ENCODE data around the gene SERPINA7. TPM values are rescaled to one million over a fixed set of nuclear protein-coding genes. Genes with fewer than 3 reads are reported as not detected.
A peak's percentile ranks its signal among the peaks of the same experiment; 100 is the strongest.

The SERPINA7 gene, protein sequence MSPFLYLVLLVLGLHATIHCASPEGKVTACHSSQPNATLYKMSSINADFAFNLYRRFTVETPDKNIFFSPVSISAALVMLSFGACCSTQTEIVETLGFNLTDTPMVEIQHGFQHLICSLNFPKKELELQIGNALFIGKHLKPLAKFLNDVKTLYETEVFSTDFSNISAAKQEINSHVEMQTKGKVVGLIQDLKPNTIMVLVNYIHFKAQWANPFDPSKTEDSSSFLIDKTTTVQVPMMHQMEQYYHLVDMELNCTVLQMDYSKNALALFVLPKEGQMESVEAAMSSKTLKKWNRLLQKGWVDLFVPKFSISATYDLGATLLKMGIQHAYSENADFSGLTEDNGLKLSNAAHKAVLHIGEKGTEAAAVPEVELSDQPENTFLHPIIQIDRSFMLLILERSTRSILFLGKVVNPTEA
- 0.48 TPM for polyA plus RNA-seq
- long read RNA-seq, donor 1, partial matches to known transcripts = 0 of 1 reads
- long read RNA-seq, donor 1, other reads (novel, unspliced or antisense) = 0 of 1 reads
- long read RNA-seq, donor 2, partial matches to known transcripts = 0 of 2 reads
- long read RNA-seq, donor 2, other reads (novel, unspliced or antisense) = 0 of 2 reads
- long read RNA-seq, donor 3 = 0 reads
- long read RNA-seq, donor 4 = 0 reads
- long read RNA-seq, donor 5 = 0 reads
- long read RNA-seq, donor 6 = 0 reads
- long read RNA-seq, donor 7, partial matches to known transcripts = 0 of 1 reads
- long read RNA-seq, donor 7, other reads (novel, unspliced or antisense) = 0 of 1 reads
- long read RNA-seq, donor 8, partial matches to known transcripts = 0 of 1 reads
- long read RNA-seq, donor 8, other reads (novel, unspliced or antisense) = 0 of 1 reads
- long read RNA-seq, donor 9, partial matches to known transcripts = 0 of 1 reads
- long read RNA-seq, donor 9, other reads (novel, unspliced or antisense) = 0 of 1 reads
- long read RNA-seq, donor 10 = 0 reads
- long read RNA-seq, donor 11 = 0 reads

DNA sequence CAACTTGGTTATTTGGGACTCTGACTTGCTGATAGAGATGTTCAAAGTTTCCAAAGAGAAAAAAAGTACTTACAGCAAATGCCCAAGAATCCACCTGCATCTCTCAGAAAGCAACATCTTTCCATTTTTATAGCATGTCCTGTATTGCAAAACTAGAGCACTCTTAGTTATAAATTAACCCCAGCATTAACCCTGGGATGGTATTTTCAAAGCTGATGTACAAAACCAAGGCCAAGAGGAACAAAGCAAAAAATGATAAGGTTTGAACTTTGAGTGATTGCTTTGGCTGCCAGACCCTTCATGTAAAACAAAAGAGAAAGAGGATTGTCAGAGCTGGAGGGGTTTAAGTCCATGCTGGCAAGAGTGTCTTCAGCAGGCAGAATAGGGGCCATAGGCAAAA is at the start of gene SERPINA7:
TSS of gene SERPINA7 (minus strand) at position 103 of the 400 bp plus-strand sequence. CDS start 1,669 bp downstream, outside the sequence.
- peak; percentile 28 to 74 for DNase-seq
- no peak within 1 kb of the TSS for H3K4me3 ChIP-seq (ENCODE audit: low read length)

DNA sequence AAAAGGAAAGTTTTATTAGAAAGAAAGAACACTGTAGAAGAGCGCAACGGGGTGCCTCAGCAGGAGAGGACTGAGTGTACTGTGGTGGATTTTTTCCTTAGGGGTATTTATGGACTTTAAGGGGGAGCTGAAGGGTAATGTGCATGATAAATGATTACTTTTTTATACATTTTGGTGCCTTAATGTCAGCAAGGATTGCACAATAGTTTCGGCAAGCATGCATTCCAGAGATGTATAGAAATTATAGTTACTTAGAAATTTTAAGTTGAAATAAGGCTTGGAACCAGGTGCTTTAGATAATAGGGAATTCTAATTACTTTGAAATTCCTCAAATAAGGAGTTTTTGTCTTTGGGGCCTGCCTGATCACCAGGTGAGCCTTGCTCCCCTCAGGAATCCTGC is 30.5 kb upstream of the SERPINA7 start:
- Histone ChIP-seq H3K4me1 (ENCODE audit: control insufficient read depth, insufficient read depth, low read length) (no peaks in the 10 kb centered on the region), H3K4me3 (ENCODE audit: low read length) (no peak overlapping the region), H3K27ac (ENCODE audit: low read length) (no peak overlapping the region), H3K9me3 (ENCODE audit: control insufficient read depth, low read depth, low read length) (no peaks in the 10 kb centered on the region), H3K36me3 (ENCODE audit: control insufficient read depth, insufficient read depth, low read length) (no peaks in the 10 kb centered on the region), H3K27me3 (ENCODE audit: control insufficient read depth, insufficient read depth, low read length) (no peaks in the 10 kb centered on the region)
- no peak for DNase-seq
- WGBS (ENCODE audit: insufficient coverage, low lambda C conversion rate) = no CpG with 5 or more reads among the region's 3 CpGs

More for the DNA sequence above, at the start of gene SERPINA7:
- Histone ChIP-seq H3K27ac (ENCODE audit: low read length) (peak within 1 kb of the TSS; percentile 42), H3K9me3 (ENCODE audit: control insufficient read depth, low read depth, low read length) (no peaks in the 10 kb centered on the region), H3K27me3 (ENCODE audit: control insufficient read depth, insufficient read depth, low read length) (no peaks in the 10 kb centered on the region), H3K4me1 (ENCODE audit: control insufficient read depth, insufficient read depth, low read length) (peaks cover 15% of the 10 kb centered on the region), H3K36me3 (ENCODE audit: control insufficient read depth, insufficient read depth, low read length) (no peaks in the 10 kb centered on the region)

DNA sequence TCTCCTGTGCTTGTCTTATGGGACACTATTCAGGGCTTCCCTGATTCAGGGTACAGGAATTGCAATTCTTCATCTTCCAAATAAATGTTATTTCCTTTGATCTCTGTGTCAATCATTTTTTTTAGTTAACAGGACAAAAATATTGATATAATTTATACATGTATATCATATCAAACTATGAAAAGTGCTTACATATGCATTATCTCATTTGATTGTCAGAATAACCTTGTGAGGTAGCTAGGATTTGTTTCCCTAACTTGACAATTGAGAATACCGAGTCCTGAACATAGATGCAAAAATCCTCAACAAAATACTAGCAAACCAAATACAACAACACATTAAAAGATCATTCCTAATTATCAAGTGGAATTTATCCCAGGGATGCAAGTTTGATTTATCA is 11.5 kb upstream of the SERPINA7 start:
- Histone ChIP-seq H3K27ac (ENCODE audit: low read length) (no peak overlapping the region), H3K4me3 (ENCODE audit: low read length) (no peak overlapping the region), H3K4me1 (ENCODE audit: control insufficient read depth, insufficient read depth, low read length) (no peaks in the 10 kb centered on the region), H3K36me3 (ENCODE audit: control insufficient read depth, insufficient read depth, low read length) (no peaks in the 10 kb centered on the region), H3K9me3 (ENCODE audit: control insufficient read depth, low read depth, low read length) (no peaks in the 10 kb centered on the region), H3K27me3 (ENCODE audit: control insufficient read depth, insufficient read depth, low read length) (no peaks in the 10 kb centered on the region)
- no CpG with 5 or more reads among the region's 1 CpG for WGBS (ENCODE audit: insufficient coverage, low lambda C conversion rate)
- no peak for DNase-seq

DNA sequence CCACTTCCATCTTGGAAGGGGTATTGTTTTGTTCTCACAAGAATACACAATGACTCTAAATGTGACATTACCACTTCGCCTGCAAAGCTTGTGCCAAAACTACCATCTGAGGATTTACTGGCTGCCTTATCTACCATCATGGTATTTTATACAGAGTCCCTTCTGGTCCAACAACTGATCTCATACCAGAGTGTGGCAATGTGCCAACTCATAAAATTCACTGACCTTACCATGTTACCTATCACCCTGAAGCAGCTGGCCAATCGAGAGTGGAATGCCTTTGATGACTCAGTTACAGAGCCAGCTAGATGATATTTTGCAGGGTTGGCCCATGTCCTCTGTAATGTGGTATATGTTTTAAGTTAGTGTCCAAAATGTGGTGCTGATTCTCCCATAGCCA is 3.8 kb upstream of the SERPINA7 start:
- H3K4me1 ChIP-seq (ENCODE audit: control insufficient read depth, insufficient read depth, low read length) = peaks cover 15% of the 10 kb centered on the region

DNA sequence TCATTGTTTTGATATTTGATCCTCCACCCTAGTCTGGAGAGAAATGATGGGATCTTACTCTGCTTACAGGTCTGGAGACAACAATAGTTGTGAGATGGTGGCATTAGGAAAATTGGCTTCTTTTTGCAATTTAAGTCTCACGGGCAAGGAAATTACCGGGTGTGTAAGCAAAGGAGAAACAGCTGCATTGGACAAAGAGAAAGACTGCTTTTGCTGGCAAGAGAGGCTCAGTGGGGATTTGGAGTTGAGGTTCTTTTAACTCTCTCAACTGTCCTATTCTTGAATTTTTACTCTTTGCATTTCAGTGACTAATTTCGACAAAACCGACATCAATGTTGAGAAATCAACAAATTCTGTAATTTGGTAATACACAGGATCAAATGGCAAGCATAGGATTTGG is 2.3 kb upstream of the SERPINA7 start:
- Histone ChIP-seq H3K36me3 (ENCODE audit: control insufficient read depth, insufficient read depth, low read length) (no peaks in the 10 kb centered on the region), H3K4me1 (ENCODE audit: control insufficient read depth, insufficient read depth, low read length) (peaks cover 15% of the 10 kb centered on the region), H3K27me3 (ENCODE audit: control insufficient read depth, insufficient read depth, low read length) (no peaks in the 10 kb centered on the region), H3K27ac (ENCODE audit: low read length) (no peak overlapping the region), H3K4me3 (ENCODE audit: low read length) (no peak overlapping the region), H3K9me3 (ENCODE audit: control insufficient read depth, low read depth, low read length) (no peaks in the 10 kb centered on the region)
- no peak for DNase-seq
- WGBS (ENCODE audit: insufficient coverage, low lambda C conversion rate) = no CpG with 5 or more reads among the region's 4 CpGs

More for the DNA sequence above, 3.8 kb upstream of the SERPINA7 start:
- Histone ChIP-seq H3K4me3 (ENCODE audit: low read length) (no peak overlapping the region), H3K36me3 (ENCODE audit: control insufficient read depth, insufficient read depth, low read length) (no peaks in the 10 kb centered on the region), H3K27me3 (ENCODE audit: control insufficient read depth, insufficient read depth, low read length) (no peaks in the 10 kb centered on the region), H3K27ac (ENCODE audit: low read length) (no peak overlapping the region), H3K9me3 (ENCODE audit: control insufficient read depth, low read depth, low read length) (no peaks in the 10 kb centered on the region)
- WGBS (ENCODE audit: insufficient coverage, low lambda C conversion rate) = no CpG with 5 or more reads among the region's 2 CpGs
- DNase-seq = no peak

DNA sequence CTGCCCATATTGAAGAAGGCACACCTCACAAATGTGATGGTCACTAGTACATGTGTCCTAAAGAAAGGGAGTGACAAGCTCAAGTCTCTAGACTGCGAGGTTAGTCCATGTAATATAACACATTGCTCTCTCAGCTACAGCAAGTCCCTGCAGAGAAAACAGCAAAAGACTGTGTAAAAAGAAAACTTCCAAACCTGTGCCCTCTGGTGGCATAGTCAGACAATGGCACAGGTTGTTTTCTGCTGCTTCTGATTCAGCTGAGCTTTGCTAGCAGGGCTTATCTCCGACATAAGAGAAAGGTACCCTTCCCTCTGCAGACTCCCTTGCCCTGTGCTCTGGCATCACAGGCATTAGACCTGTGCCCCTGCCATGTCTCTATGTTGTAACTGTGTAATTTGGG is 1.4 kb upstream of the SERPINA7 start:
- Histone ChIP-seq H3K4me3 (ENCODE audit: low read length) (no peak overlapping the region), H3K9me3 (ENCODE audit: control insufficient read depth, low read depth, low read length) (no peaks in the 10 kb centered on the region), H3K27ac (ENCODE audit: low read length) (peak overlapping the region; percentile 42), H3K36me3 (ENCODE audit: control insufficient read depth, insufficient read depth, low read length) (no peaks in the 10 kb centered on the region), H3K27me3 (ENCODE audit: control insufficient read depth, insufficient read depth, low read length) (no peaks in the 10 kb centered on the region), H3K4me1 (ENCODE audit: control insufficient read depth, insufficient read depth, low read length) (peaks cover 15% of the 10 kb centered on the region)
- WGBS (ENCODE audit: insufficient coverage, low lambda C conversion rate) = no CpG with 5 or more reads among the region's 2 CpGs
- DNase-seq = peak in 1 of 2 donors; percentile 27

DNA sequence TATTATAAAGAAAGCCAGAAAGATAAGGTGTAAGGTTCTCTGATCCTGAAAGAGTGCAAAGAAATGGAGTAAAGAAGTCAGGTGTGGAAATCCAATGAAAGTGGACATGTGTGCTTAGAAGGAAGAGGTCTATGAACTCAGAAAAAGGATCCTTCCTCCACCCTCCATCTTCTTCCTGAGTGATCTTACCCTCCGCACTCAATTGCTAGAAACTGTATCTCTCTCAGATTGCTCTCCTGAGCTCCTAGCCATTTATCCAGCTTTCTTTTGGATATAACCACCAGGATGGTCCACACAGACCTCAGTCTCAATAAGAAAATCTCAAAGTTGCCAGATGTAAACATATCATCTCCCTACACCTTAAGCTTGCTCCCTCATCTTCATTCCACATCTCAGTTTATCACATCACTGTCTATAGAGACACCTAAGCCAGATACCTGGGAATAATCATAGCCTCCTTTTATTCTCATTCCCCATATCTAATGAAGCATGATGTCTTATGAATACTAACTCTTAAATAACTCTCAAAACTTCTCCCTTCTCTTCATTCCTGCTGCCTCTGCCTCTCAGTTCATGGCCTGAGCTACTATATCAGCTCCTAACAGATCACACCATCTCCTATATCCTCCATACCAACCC is 573 bp downstream of the SERPINA7 start:
- Histone ChIP-seq H3K9me3 (ENCODE audit: control insufficient read depth, low read depth, low read length) (no peaks in the 10 kb centered on the region), H3K36me3 (ENCODE audit: control insufficient read depth, insufficient read depth, low read length) (no peaks in the 10 kb centered on the region), H3K4me1 (ENCODE audit: control insufficient read depth, insufficient read depth, low read length) (peaks cover 15% of the 10 kb centered on the region), H3K4me3 (ENCODE audit: low read length) (no peak overlapping the region), H3K27me3 (ENCODE audit: control insufficient read depth, insufficient read depth, low read length) (no peaks in the 10 kb centered on the region), H3K27ac (ENCODE audit: low read length) (no peak overlapping the region)
- no peak for DNase-seq
- WGBS (ENCODE audit: insufficient coverage, low lambda C conversion rate) = no CpG with 5 or more reads among the region's 1 CpG

DNA sequence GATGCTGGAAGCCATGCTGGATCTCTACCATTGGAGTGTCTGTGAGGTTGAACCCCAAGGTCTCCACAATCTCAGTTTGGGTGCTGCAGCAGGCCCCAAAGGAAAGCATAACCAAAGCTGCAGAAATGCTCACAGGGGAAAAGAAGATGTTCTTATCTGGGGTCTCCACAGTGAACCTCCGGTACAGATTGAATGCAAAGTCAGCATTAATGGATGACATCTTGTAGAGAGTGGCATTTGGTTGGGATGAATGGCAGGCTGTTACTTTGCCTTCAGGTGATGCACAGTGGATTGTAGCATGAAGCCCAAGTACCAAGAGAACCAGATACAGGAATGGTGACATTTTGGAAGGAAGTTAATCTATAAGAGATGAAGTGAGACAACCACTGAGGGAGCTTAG is 1.8 kb downstream of the SERPINA7 start:
- no peak for DNase-seq
- no CpG with 5 or more reads among the region's 1 CpG for WGBS (ENCODE audit: insufficient coverage, low lambda C conversion rate)
- H3K9me3 ChIP-seq (ENCODE audit: control insufficient read depth, low read depth, low read length) = no peaks in the 10 kb centered on the region
- H3K4me3 ChIP-seq (ENCODE audit: low read length) = no peak overlapping the region
- no peak overlapping the region for H3K27ac ChIP-seq (ENCODE audit: low read length)
- H3K4me1 ChIP-seq (ENCODE audit: control insufficient read depth, insufficient read depth, low read length) = peaks cover 15% of the 10 kb centered on the region
- H3K27me3 ChIP-seq (ENCODE audit: control insufficient read depth, insufficient read depth, low read length) = no peaks in the 10 kb centered on the region
- no peaks in the 10 kb centered on the region for H3K36me3 ChIP-seq (ENCODE audit: control insufficient read depth, insufficient read depth, low read length)

DNA sequence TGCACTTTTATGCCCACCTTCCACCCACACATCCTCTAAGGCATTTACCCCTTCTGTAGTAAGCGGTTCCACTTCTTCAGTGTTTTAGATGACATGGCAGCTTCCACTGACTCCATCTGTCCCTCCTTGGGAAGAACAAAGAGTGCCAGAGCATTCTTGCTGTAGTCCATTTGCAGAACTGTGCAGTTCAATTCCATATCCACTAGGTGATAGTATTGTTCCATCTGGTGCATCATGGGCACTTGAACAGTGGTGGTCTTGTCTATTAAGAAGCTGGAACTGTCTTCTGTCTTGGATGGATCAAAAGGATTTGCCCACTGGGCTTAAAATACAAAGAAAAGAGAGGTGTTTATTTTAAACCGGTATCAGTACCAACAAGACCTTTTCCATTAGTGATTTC is 3.5 kb downstream of the SERPINA7 start:
- peaks cover 15% of the 10 kb centered on the region for H3K4me1 ChIP-seq (ENCODE audit: control insufficient read depth, insufficient read depth, low read length)
- H3K36me3 ChIP-seq (ENCODE audit: control insufficient read depth, insufficient read depth, low read length) = no peaks in the 10 kb centered on the region
- no peak overlapping the region for H3K4me3 ChIP-seq (ENCODE audit: low read length)
- H3K27ac ChIP-seq (ENCODE audit: low read length) = no peak overlapping the region
- no peak for DNase-seq
- no CpG with 5 or more reads among the region's 2 CpGs for WGBS (ENCODE audit: insufficient coverage, low lambda C conversion rate)
- no peaks in the 10 kb centered on the region for H3K27me3 ChIP-seq (ENCODE audit: control insufficient read depth, insufficient read depth, low read length)
- no peaks in the 10 kb centered on the region for H3K9me3 ChIP-seq (ENCODE audit: control insufficient read depth, low read depth, low read length)

DNA sequence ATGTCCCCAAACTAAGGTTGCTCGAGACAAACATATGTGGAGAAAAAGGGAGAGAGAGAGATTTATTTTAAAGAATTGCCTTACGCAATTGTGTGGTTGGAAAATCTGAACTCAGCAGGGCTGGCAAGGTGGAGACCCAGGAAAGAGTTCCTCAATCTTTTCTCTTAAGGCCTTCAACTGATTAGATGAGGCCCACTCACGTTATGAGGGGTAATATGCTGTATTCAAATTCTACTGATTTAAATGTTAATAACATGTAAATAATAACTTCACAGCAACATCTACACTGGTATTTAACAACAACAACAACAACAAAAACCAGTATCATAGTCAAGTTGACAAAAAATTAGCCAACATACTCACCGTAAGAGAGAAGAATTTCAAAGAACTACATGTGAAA is 14.6 kb downstream of the SERPINA7 start:
- no peaks in the 10 kb centered on the region for H3K36me3 ChIP-seq (ENCODE audit: control insufficient read depth, insufficient read depth, low read length)
- DNase-seq = no peak
- 100% methylated on average over 1 of the region's 4 CpGs for WGBS (ENCODE audit: insufficient coverage, low lambda C conversion rate)
- H3K4me1 ChIP-seq (ENCODE audit: control insufficient read depth, insufficient read depth, low read length) = no peaks in the 10 kb centered on the region
- no peak overlapping the region for H3K27ac ChIP-seq (ENCODE audit: low read length)
- no peak overlapping the region for H3K4me3 ChIP-seq (ENCODE audit: low read length)
- H3K9me3 ChIP-seq (ENCODE audit: control insufficient read depth, low read depth, low read length) = no peaks in the 10 kb centered on the region
- H3K27me3 ChIP-seq (ENCODE audit: control insufficient read depth, insufficient read depth, low read length) = no peaks in the 10 kb centered on the region

Data from large intestine (tissue), 12 donors.